RWPE2 (cell line): Measurements from ENCODE around the gene KIAA0825.

ENCODE experiments used
- ATAC-seq: fragments of 200-7000 bp; cut with Tn5 transposase; 3 replicates; pipeline ENCODE4 v1.9.1; 2021; ENCODE audit warnings: low read depth
- DNase-seq: peaks from one replicate; pipeline ENCODE4 v3.0.0-alpha.2; 2020; ENCODE audit warnings: low spot score
- H3K27ac ChIP-seq: fragments of 450-650 bp; 2 replicates; pipeline ENCODE4 v1.5.1; 2017; ENCODE audit warnings: mild to moderate bottlenecking; ENCODE audit not compliant: poor library complexity, severe bottlenecking
- H3K27me3 ChIP-seq: fragments of 250-450 bp; sonication (Bioruptor Pico); 2 replicates; pipeline ENCODE4 v1.5.1; 2021; ENCODE audit warnings: mild to moderate bottlenecking, moderate library complexity; ENCODE audit not compliant: insufficient read depth, poor library complexity, severe bottlenecking
- H3K36me3 ChIP-seq: fragments of 250-450 bp; sonication (Bioruptor Pico); 2 replicates; pipeline ENCODE4 v1.5.1; 2020; ENCODE audit warnings: low read depth, mild to moderate bottlenecking, moderate library complexity
- H3K4me1 ChIP-seq: fragments of 250-450 bp; sonication (Bioruptor Pico); 2 replicates; pipeline ENCODE4 v1.5.1; 2021; ENCODE audit warnings: mild to moderate bottlenecking, moderate library complexity; ENCODE audit not compliant: insufficient read depth, poor library complexity, severe bottlenecking
- H3K4me3 ChIP-seq: fragments of 250-450 bp; sonication (Bioruptor Pico); 2 replicates; pipeline ENCODE4 v1.5.1; 2021; ENCODE audit warnings: mild to moderate bottlenecking, moderate library complexity; ENCODE audit not compliant: severe bottlenecking
- H3K9me3 ChIP-seq: fragments of 250-450 bp; sonication (Bioruptor Pico); 2 replicates; pipeline ENCODE4 v1.5.1; 2021; ENCODE audit warnings: mild to moderate bottlenecking, moderate library complexity; ENCODE audit not compliant: severe bottlenecking
- CTCF ChIP-seq: fragments of 450-650 bp; IDR thresholded peaks from one replicate; pipeline ENCODE4 v1.5.1; 2017; ENCODE audit warnings: mild to moderate bottlenecking, moderate library complexity; ENCODE audit not compliant: poor library complexity, severe bottlenecking

Gene KIAA0825

GRCh38 chr5:94285984-94286383 lies 332.4 kb downstream of the KIAA0825 start:
- Histone ChIP-seq H3K36me3 (no peaks in the 10 kb centered on the region), H3K4me1 (no peaks in the 10 kb centered on the region), H3K9me3 (no peaks in the 10 kb centered on the region), H3K27ac (no peak overlapping the region), H3K27me3 (no peaks in the 10 kb centered on the region), H3K4me3 (no peak overlapping the region)
- ATAC-seq (no peak), DNase-seq (no peak)
- TF ChIP-seq CTCF, result no peak

GRCh38 chr5:94283093-94283492 lies 335.3 kb downstream of the KIAA0825 start:
- Histone ChIP-seq H3K27ac (no peak overlapping the region), H3K9me3 (no peaks in the 10 kb centered on the region), H3K4me3 (no peak overlapping the region), H3K36me3 (no peaks in the 10 kb centered on the region), H3K4me1 (no peaks in the 10 kb centered on the region), H3K27me3 (no peaks in the 10 kb centered on the region)
- ATAC-seq (no peak), DNase-seq (no peak)
- no peak for TF ChIP-seq CTCF

- H3K27me3 ChIP-seq, result no peaks in the 10 kb centered on the region
- no peak for TF ChIP-seq CTCF
- ATAC-seq, result no peak
- no peaks in the 10 kb centered on the region for H3K4me1 ChIP-seq
- DNase-seq, result no peak
- no peaks in the 10 kb centered on the region for H3K9me3 ChIP-seq
- no peak overlapping the region for H3K27ac ChIP-seq
- no peaks in the 10 kb centered on the region for H3K36me3 ChIP-seq
- H3K4me3 ChIP-seq, result no peak overlapping the region
Measured at GRCh38 chr5:94281236-94281801, 337.1 kb downstream of the KIAA0825 start.

- H3K4me3 ChIP-seq, result no peak overlapping the region
- no peaks in the 10 kb centered on the region for H3K36me3 ChIP-seq
- no peaks in the 10 kb centered on the region for H3K4me1 ChIP-seq
- no peak overlapping the region for H3K27ac ChIP-seq
- no peaks in the 10 kb centered on the region for H3K9me3 ChIP-seq
- no peak for TF ChIP-seq CTCF
- ATAC-seq (no peak), DNase-seq (no peak)
- no peaks in the 10 kb centered on the region for H3K27me3 ChIP-seq
Measured at GRCh38 chr5:94276751-94277150, 341.7 kb downstream of the KIAA0825 start.

- ATAC-seq (no peak), DNase-seq (no peak)
- Histone ChIP-seq H3K27me3 (no peaks in the 10 kb centered on the region), H3K4me1 (no peaks in the 10 kb centered on the region), H3K4me3 (no peak overlapping the region), H3K36me3 (no peaks in the 10 kb centered on the region), H3K27ac (no peak overlapping the region), H3K9me3 (no peaks in the 10 kb centered on the region)
- no peak for TF ChIP-seq CTCF
Measured at GRCh38 chr5:94276048-94276447, 342.4 kb downstream of the KIAA0825 start.
